Calu3 (cell line): ENCODE measurements around the gene TNS1. TPM values are rescaled to one million over a fixed set of nuclear protein-coding genes. Genes with fewer than 3 reads are reported as not detected.

Source experiments
- BruUV-seq: library from RNA; stranded (reverse); fragments of 400-500 nt; replicated peaks from 2 replicates; lab custom pipeline; 2021; lab: Mats Ljungman, UMichigan
- CTCF ChIA-PET: fragments of 300-600 bp; sonication (Branson Sonifier 250); formaldehyde crosslinking; loops from one replicate; lab custom pipeline; 2022; ENCODE audit warnings: antibody characterized with exemption; lab: Charles Lee
- DNase-seq: peaks from one replicate; pipeline ENCODE4 v3.0.0; 2022
- H3K27ac Mint-ChIP-seq: one replicate; pipeline ENCODE4 v1.8.0; 2022; ENCODE audit warnings: mixed read lengths; ENCODE audit not compliant: unreplicated experiment
- H3K27me3 Mint-ChIP-seq: one replicate; pipeline ENCODE4 v1.8.0; 2022; ENCODE audit warnings: mixed read lengths; ENCODE audit not compliant: unreplicated experiment
- H3K36me3 Mint-ChIP-seq: one replicate; pipeline ENCODE4 v1.8.0; 2022; ENCODE audit warnings: mild to moderate bottlenecking, moderate library complexity, mixed read lengths; ENCODE audit not compliant: insufficient read depth, unreplicated experiment
- H3K4me1 Mint-ChIP-seq: one replicate; pipeline ENCODE4 v1.8.0; 2022; ENCODE audit warnings: mild to moderate bottlenecking, low read depth, mixed read lengths; ENCODE audit not compliant: unreplicated experiment
- H3K4me3 Mint-ChIP-seq: one replicate; pipeline ENCODE4 v1.8.0; 2022; ENCODE audit warnings: mild to moderate bottlenecking, low read depth, moderate library complexity, mixed read lengths; ENCODE audit not compliant: unreplicated experiment
- H3K9me3 Mint-ChIP-seq: one replicate; pipeline ENCODE4 v1.8.0; 2022; ENCODE audit warnings: low read depth, mixed read lengths; ENCODE audit not compliant: unreplicated experiment
- CTCF ChIP-seq: fragments of 200-600 bp; IDR thresholded peaks from one replicate; pipeline ENCODE4 v1.8.0; 2022; ENCODE audit warnings: antibody characterized with exemption; ENCODE audit not compliant: unreplicated experiment
- intact Hi-C: fragments of 100-400 bp; cut with micrococcal nuclease; formaldehyde crosslinking; loops from one replicate; pipeline ENCODE4 v1.10.0; 2022; ENCODE audit not compliant: unreplicated experiment
- total RNA-seq: library from RNA; stranded (reverse); gene quantifications from 2 replicates; pipeline ENCODE4 v1.2.3, GENCODE V29; 2022

Gene TNS1
- total RNA-seq, 1 experiment from 2014 or later, result 2.2 TPM

- intact Hi-C loops, result no loop called here
- Mint-ChIP-seq H3K27me3 (peaks cover 80% of the 10 kb centered on the region), H3K27ac (no peak overlapping the region), H3K36me3 (no peaks in the 10 kb centered on the region), H3K4me1 (no peaks in the 10 kb centered on the region), H3K4me3 (no peak overlapping the region), H3K9me3 (no peaks in the 10 kb centered on the region)
- no peak for TF ChIP-seq CTCF
- no TSS peak for BruUV-seq
- no peak for DNase-seq
- CTCF ChIA-PET, result no interaction called here
These were observed 127.1 kb downstream of the TNS1 start for GRCh38 chr2:217875556-217876252.

- DNase-seq, result no peak
- Mint-ChIP-seq H3K9me3 (no peaks in the 10 kb centered on the region), H3K27me3 (peaks cover 81% of the 10 kb centered on the region), H3K4me1 (no peaks in the 10 kb centered on the region), H3K36me3 (no peaks in the 10 kb centered on the region), H3K27ac (no peak overlapping the region), H3K4me3 (no peak overlapping the region)
- CTCF ChIA-PET, result no interaction called here
- no peak for TF ChIP-seq CTCF
- intact Hi-C loops, result no loop called here
- no TSS peak for BruUV-seq
These were observed 127.7 kb downstream of the TNS1 start for GRCh38 chr2:217875138-217875537.

- H3K27me3 Mint-ChIP-seq, result peaks cover 86% of the 10 kb centered on the region
- no TSS peak for BruUV-seq
- no peaks in the 10 kb centered on the region for H3K4me1 Mint-ChIP-seq
- CTCF ChIA-PET, result no interaction called here
- H3K9me3 Mint-ChIP-seq, result no peaks in the 10 kb centered on the region
- TF ChIP-seq CTCF, result no peak
- intact Hi-C loops, result no loop called here
- H3K36me3 Mint-ChIP-seq, result no peaks in the 10 kb centered on the region
- DNase-seq, result no peak
- H3K27ac Mint-ChIP-seq, result no peak overlapping the region
- H3K4me3 Mint-ChIP-seq, result no peak overlapping the region
These were observed 129.4 kb downstream of the TNS1 start for GRCh38 chr2:217873371-217873770.

- no peaks in the 10 kb centered on the region for H3K36me3 Mint-ChIP-seq
- BruUV-seq, result no TSS peak
- CTCF ChIA-PET, result no interaction called here
These were observed 130.5 kb downstream of the TNS1 start for GRCh38 chr2:217872319-217872718.

More at GRCh38 chr2:217872319-217872718, 130.5 kb downstream of the TNS1 start:
- Mint-ChIP-seq H3K27me3 (peaks cover 93% of the 10 kb centered on the region), H3K27ac (no peak overlapping the region), H3K4me1 (no peaks in the 10 kb centered on the region), H3K9me3 (no peaks in the 10 kb centered on the region), H3K4me3 (no peak overlapping the region)
- TF ChIP-seq CTCF, result no peak
- no peak for DNase-seq
- intact Hi-C loops, result no loop called here
